Neuronal stem cell (in vitro differentiated cells): Measurements from ENCODE around the gene STARD10.

Experiments used
- DNase-seq: peaks from one replicate; pipeline ENCODE4 v3.0.0-alpha.2; 2013; ENCODE audit warnings: low spot score
- H2AFZ ChIP-seq: one replicate; pipeline ENCODE4 v1.6.1; 2013; ENCODE audit warnings: mild to moderate bottlenecking, low read length, inconsistent platforms
- H2AK5ac ChIP-seq: 2 replicates; pipeline ENCODE4 v1.6.1; 2013; ENCODE audit warnings: low read depth, mild to moderate bottlenecking, inconsistent platforms, low read length, moderate library complexity, mixed read lengths
- H2BK120ac ChIP-seq: 2 replicates; pipeline ENCODE4 v1.6.1; 2013; ENCODE audit warnings: low read depth, mild to moderate bottlenecking, inconsistent platforms, low read length, moderate library complexity, mixed read lengths
- H2BK12ac ChIP-seq: one replicate; pipeline ENCODE4 v1.6.1; 2013; ENCODE audit warnings: low read length, inconsistent platforms
- H2BK15ac ChIP-seq: 2 replicates; pipeline ENCODE4 v1.6.1; 2013; ENCODE audit warnings: mild to moderate bottlenecking, low read length, inconsistent platforms, mixed read lengths
- H2BK5ac ChIP-seq: one replicate; pipeline ENCODE4 v1.6.1; 2013; ENCODE audit warnings: inconsistent platforms, mild to moderate bottlenecking, low read length, moderate library complexity
- H3K14ac ChIP-seq: one replicate; pipeline ENCODE4 v1.6.1; 2013; ENCODE audit warnings: low read length, inconsistent platforms
- H3K18ac ChIP-seq: 2 replicates; pipeline ENCODE4 v1.6.1; 2013; ENCODE audit warnings: low read length, inconsistent platforms
- H3K23ac ChIP-seq: 2 replicates; pipeline ENCODE4 v1.6.1; 2013; ENCODE audit warnings: low read depth, mild to moderate bottlenecking, mixed read lengths, low read length, inconsistent platforms; ENCODE audit not compliant: poor library complexity
- H3K27ac ChIP-seq: replicated peaks from 3 replicates; pipeline ENCODE4 v1.5.1; 2013; ENCODE audit warnings: low read length, inconsistent platforms
- H3K27me3 ChIP-seq, 3 experiments: 2 replicates each; pipeline ENCODE4 v1.6.1; 2013; ENCODE audit warnings: low read length in 3 of 3, mild to moderate bottlenecking in 2 of 3, inconsistent platforms in 1 of 3, low read depth in 1 of 3, mixed read lengths in 1 of 3, moderate library complexity in 1 of 3; ENCODE audit not compliant: control insufficient read depth in 3 of 3, insufficient read depth in 3 of 3
- H3K36me3 ChIP-seq, 2 donors: replicated peaks in 1 of 2; 2 replicates each; pipeline ENCODE4 v1.6.1; 2013; ENCODE audit warnings: low read length in 2 of 2; ENCODE audit not compliant: control insufficient read depth in 2 of 2, insufficient read depth in 2 of 2
- H3K4ac ChIP-seq: 2 replicates; pipeline ENCODE4 v1.6.1; 2013; ENCODE audit warnings: inconsistent platforms, mild to moderate bottlenecking, low read length, moderate library complexity
- H3K4me1 ChIP-seq, 2 donors: 1 replicate in 1 of 2; 2 replicates in 1 of 2; pipeline ENCODE4 v1.6.1; 2013; ENCODE audit warnings: low read length in 2 of 2, low read depth in 1 of 2; ENCODE audit not compliant: control insufficient read depth in 2 of 2, insufficient read depth in 1 of 2
- H3K4me2 ChIP-seq: one replicate; pipeline ENCODE4 v1.6.1; 2013; ENCODE audit warnings: mild to moderate bottlenecking, low read length, inconsistent platforms; ENCODE audit not compliant: insufficient read depth, poor library complexity, severe bottlenecking
- H3K4me3 ChIP-seq, 2 donors: 2 replicates each; pipeline ENCODE4 v1.5.1; 2013; ENCODE audit warnings: low read length in 2 of 2, mild to moderate bottlenecking in 2 of 2, inconsistent platforms in 1 of 2, moderate library complexity in 1 of 2
- H3K79me1 ChIP-seq: one replicate; pipeline ENCODE4 v1.6.1; 2013; ENCODE audit warnings: low read depth, mild to moderate bottlenecking, inconsistent platforms, low read length, moderate library complexity
- H3K9ac ChIP-seq: one replicate; pipeline ENCODE4 v1.6.1; 2013; ENCODE audit warnings: mild to moderate bottlenecking, low read depth, low read length, inconsistent platforms; ENCODE audit not compliant: poor library complexity
- H3K9me3 ChIP-seq, 2 donors: replicated peaks in 1 of 2; 2 replicates each; pipeline versions ENCODE3 to v1.6.1; 2013; ENCODE audit warnings: low read length in 2 of 2, mild to moderate bottlenecking in 2 of 2, inconsistent platforms in 1 of 2, low read depth in 1 of 2, mixed read lengths in 1 of 2, moderate library complexity in 1 of 2; ENCODE audit not compliant: control insufficient read depth in 2 of 2, insufficient read depth in 1 of 2
- H4K8ac ChIP-seq: one replicate; pipeline ENCODE4 v1.6.1; 2013; ENCODE audit warnings: low read depth, mild to moderate bottlenecking, inconsistent platforms, low read length, moderate library complexity
- H4K91ac ChIP-seq: one replicate; pipeline ENCODE4 v1.6.1; 2013; ENCODE audit warnings: low read length, low read depth, mild to moderate bottlenecking, inconsistent platforms; ENCODE audit not compliant: poor library complexity
- WGBS, 2 donors: extraction: QIAGEN DNeasy Blood & Tissue Kit; methylation state at CpG; one replicate each; pipeline ENCODE4 v1.1.7; 2013; ENCODE audit warnings: missing lambda C conversion rate in 2 of 2, mixed read lengths in 1 of 2; ENCODE audit not compliant: insufficient read length in 2 of 2, insufficient replicate concordance in 1 of 2; ENCODE audit errors: extremely low coverage in 2 of 2; 5-methylcytosine and 5-hydroxymethylcytosine counted together

Gene STARD10

GRCh38 chr11:72732329-72732728 lies 61.5 kb downstream of the STARD10 start:
- Histone ChIP-seq H4K8ac (no peak overlapping the region), H3K27me3 (no peaks in the 10 kb centered on the region), H3K27ac (no peak overlapping the region), H2AK5ac (no peak overlapping the region), H3K14ac (peak overlapping the region; percentile 71), H2BK5ac (no peak overlapping the region), H2BK12ac (no peak overlapping the region), H3K9me3 (no peaks in the 10 kb centered on the region), H2BK120ac (no peak overlapping the region), H3K9ac (no peak overlapping the region), H4K91ac (no peak overlapping the region), H3K4ac (no peak overlapping the region), H3K4me3 (no peak overlapping the region), H2AFZ (no peak overlapping the region), H3K36me3 (no peaks in the 10 kb centered on the region), H3K18ac (no peak overlapping the region), H3K23ac (peak overlapping the region; percentile 43), H2BK15ac (no peak overlapping the region), H3K4me2 (no peak overlapping the region), H3K79me1 (no peaks in the 10 kb centered on the region), H3K4me1 (peaks cover 5% of the 10 kb centered on the region in 2 donors)
- no CpG with 5 or more reads among the region's 10 CpGs for WGBS, 2 donors
- DNase-seq = no peak

DNA sequence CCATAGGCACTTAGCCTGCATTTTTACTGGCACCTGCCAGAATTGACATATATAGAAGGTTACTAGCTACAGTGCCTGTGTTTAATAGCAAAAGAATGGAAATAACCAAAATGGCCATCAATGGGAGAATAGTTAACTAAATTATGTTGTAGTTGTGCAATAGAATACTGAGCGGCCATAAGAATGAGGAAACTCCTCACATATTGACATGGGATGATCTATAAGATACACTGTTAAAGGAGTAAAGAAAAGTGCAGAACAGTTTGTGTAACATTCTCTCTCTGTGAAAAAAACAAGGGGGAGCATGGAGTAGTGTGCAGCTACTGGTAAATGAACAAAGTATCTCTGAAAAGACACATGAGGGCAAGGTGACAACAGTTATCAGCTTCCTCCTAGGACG lies 63.1 kb downstream of the STARD10 start:
- no peak overlapping the region for H2AFZ ChIP-seq
- no peak overlapping the region for H2BK5ac ChIP-seq
- H2BK120ac ChIP-seq = no peak overlapping the region
- H3K23ac ChIP-seq = no peak overlapping the region
- no peak for DNase-seq
- H2BK15ac ChIP-seq = no peak overlapping the region
- H3K9me3 ChIP-seq = no peaks in the 10 kb centered on the region
- no peak overlapping the region for H4K91ac ChIP-seq
- H3K4me1 ChIP-seq = peaks cover under 1% of the 10 kb centered on the region in 2 donors
- no peaks in the 10 kb centered on the region for H3K27me3 ChIP-seq
- H3K4ac ChIP-seq = no peak overlapping the region
- H3K14ac ChIP-seq = no peak overlapping the region
- WGBS, 2 donors = no CpG with 5 or more reads among the region's 2 CpGs
- no peak overlapping the region for H3K4me2 ChIP-seq
- no peak overlapping the region for H3K4me3 ChIP-seq
- H3K18ac ChIP-seq = no peak overlapping the region
- H4K8ac ChIP-seq = no peak overlapping the region
- no peak overlapping the region for H2BK12ac ChIP-seq
- no peak overlapping the region for H3K27ac ChIP-seq
- H2AK5ac ChIP-seq = no peak overlapping the region
- H3K36me3 ChIP-seq = no peaks in the 10 kb centered on the region
- no peak overlapping the region for H3K9ac ChIP-seq
- H3K79me1 ChIP-seq = no peaks in the 10 kb centered on the region

DNA sequence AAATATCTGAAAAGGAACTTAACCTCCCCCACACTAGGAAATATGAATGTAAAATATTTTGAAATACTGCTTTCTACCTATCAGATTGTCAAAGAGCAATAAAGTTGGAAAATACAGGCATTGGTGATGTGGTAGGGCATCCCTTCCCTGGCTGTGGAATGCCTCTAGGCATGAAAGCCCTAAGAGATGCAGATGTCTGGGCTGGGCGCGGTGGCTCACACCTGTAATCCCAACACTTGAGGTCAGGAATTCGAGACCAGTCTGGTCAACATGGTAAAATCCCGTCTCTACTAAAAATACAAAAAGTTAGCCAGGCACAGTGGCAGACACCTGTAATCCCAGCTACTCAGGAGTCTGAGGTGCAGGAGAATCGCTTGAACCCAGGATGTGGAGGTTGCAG lies 63.6 kb downstream of the STARD10 start:
- Histone ChIP-seq H2BK12ac (no peak overlapping the region), H3K27ac (no peak overlapping the region), H3K27me3 (no peaks in the 10 kb centered on the region), H2AFZ (no peak overlapping the region), H2AK5ac (no peak overlapping the region), H2BK15ac (no peak overlapping the region), H3K4me2 (no peak overlapping the region), H4K8ac (no peak overlapping the region), H3K36me3 (no peaks in the 10 kb centered on the region), H3K4ac (no peak overlapping the region), H3K9ac (no peak overlapping the region), H2BK120ac (no peak overlapping the region), H3K9me3 (no peaks in the 10 kb centered on the region), H3K18ac (no peak overlapping the region), H3K4me1 (no peaks in the 10 kb centered on the region), H2BK5ac (no peak overlapping the region), H3K23ac (no peak overlapping the region), H4K91ac (no peak overlapping the region), H3K4me3 (no peak overlapping the region), H3K79me1 (no peaks in the 10 kb centered on the region), H3K14ac (no peak overlapping the region)
- no peak for DNase-seq
- no CpG with 5 or more reads among the region's 5 CpGs for WGBS, 2 donors

- H3K4me1 ChIP-seq = peaks cover 0 to 3% of the 10 kb centered on the region in 2 donors
- DNase-seq = no peak
- no peak overlapping the region for H3K4me3 ChIP-seq
- H3K23ac ChIP-seq = peak overlapping the region; percentile 34
- no peaks in the 10 kb centered on the region for H3K9me3 ChIP-seq
- no peak overlapping the region for H3K9ac ChIP-seq
- no peak overlapping the region for H3K27ac ChIP-seq
- H3K79me1 ChIP-seq = no peaks in the 10 kb centered on the region
- no peak overlapping the region for H2BK12ac ChIP-seq
- no peaks in the 10 kb centered on the region for H3K27me3 ChIP-seq
- H3K36me3 ChIP-seq = no peaks in the 10 kb centered on the region
- H2BK15ac ChIP-seq = no peak overlapping the region
- peak overlapping the region; percentile 64 for H2AK5ac ChIP-seq
- H2BK5ac ChIP-seq = peak overlapping the region; percentile 54
- WGBS, 2 donors = no CpG with 5 or more reads among the region's 4 CpGs
- H4K8ac ChIP-seq = no peak overlapping the region
- H3K18ac ChIP-seq = no peak overlapping the region
- H3K4ac ChIP-seq = peak overlapping the region; percentile 91
- no peak overlapping the region for H4K91ac ChIP-seq
- no peak overlapping the region for H3K14ac ChIP-seq
- no peak overlapping the region for H2BK120ac ChIP-seq
- H2AFZ ChIP-seq = no peak overlapping the region
- no peak overlapping the region for H3K4me2 ChIP-seq
Measured at GRCh38 chr11:72727521-72727920, 66.3 kb downstream of the STARD10 start.
